Heart right ventricle (tissue), 16 donors: ENCODE data around the gene IQCC. TPM values are rescaled to one million over a fixed set of nuclear protein-coding genes. Genes with fewer than 3 reads are reported as not detected.

ENCODE experiments used
- ATAC-seq, 8 donors: fragments of 200-7000 bp; cut with Tn5 transposase; one replicate each; pipeline ENCODE4 v1.9.1; 2020; ENCODE audit warnings: mild to moderate bottlenecking in 8 of 8, moderate library complexity in 8 of 8, moderate number of reproducible peaks in 1 of 8
- DNase-seq, 2 donors: peaks; one replicate each; pipeline ENCODE4 v3.0.0-alpha.2; 2020
- H3K27ac ChIP-seq, 10 donors: fragments of 200-600 bp; sonication (generic) in 2 of 10; one replicate each; pipeline versions ENCODE4 v1.5.0 to v1.8.0; 2020 to 2022; ENCODE audit warnings: mild to moderate bottlenecking in 3 of 10
- H3K27me3 ChIP-seq, 7 donors: fragments of 200-600 bp; one replicate each; pipeline ENCODE4 v1.8.0; 2021 to 2022; ENCODE audit warnings: mild to moderate bottlenecking in 2 of 7
- H3K36me3 ChIP-seq, 9 donors: fragments of 200-600 bp; sonication (generic) in 1 of 9; one replicate each; pipeline versions ENCODE4 v1.5.0 to v1.8.0; 2020 to 2022; ENCODE audit warnings: mild to moderate bottlenecking in 2 of 9
- H3K4me1 ChIP-seq, 9 donors: fragments of 200-600 bp; sonication (generic) in 1 of 9; one replicate each; pipeline versions ENCODE4 v1.5.0 to v1.8.0; 2020 to 2022; ENCODE audit warnings: mild to moderate bottlenecking in 4 of 9
- H3K4me3 ChIP-seq, 10 donors: fragments of 200-600 bp; sonication (generic) in 2 of 10; one replicate each; pipeline versions ENCODE4 v1.5.0 to v1.8.0; 2020 to 2022; ENCODE audit warnings: mild to moderate bottlenecking in 7 of 10, moderate library complexity in 2 of 10
- H3K9me3 ChIP-seq, 11 donors: fragments of 200-600 bp in 10 of 11; sonication (generic) in 2 of 11; one replicate each; pipeline versions ENCODE4 v1.5.0 to v1.8.0; 2013 to 2022; ENCODE audit warnings: mild to moderate bottlenecking in 2 of 11, control low read depth in 1 of 11, moderate library complexity in 1 of 11
- WGBS, 2 donors: extraction: QIAGEN DNeasy Blood & Tissue Kit; methylation state at CpG; one replicate each; pipeline ENCODE4 v1.1.7; 2013; ENCODE audit warnings: inconsistent platforms in 1 of 2; 5-methylcytosine and 5-hydroxymethylcytosine counted together
- intact Hi-C, 10 donors: fragments of 100-400 bp; cut with DNase I; formaldehyde crosslinking; loops; one replicate each; pipeline versions ENCODE4 v1.11.1 to v1.14.2; 2022
- polyA plus RNA-seq, 2 donors: library from polyadenylated mRNA; stranded (reverse); fragments of 200-250 nt; gene quantifications; one replicate each; pipeline ENCODE4 v1.2.3, GENCODE V29; 2013
- total RNA-seq, 10 donors: library from RNA; stranded (reverse); fragmentation: NEBNext Ultra II Directional in 3 of 10; extraction: Animal tissue kit (Norgen Biotek cat#: 25700) in 3 of 10; gene quantifications; one replicate each; pipeline versions ENCODE4 v1.2.1 to v1.2.4, GENCODE V29; 2021 to 2023
- TF ChIP-seq, protein P1 (sequence below), 9 donors: fragments of 200-600 bp; sonication (generic) in 2 of 9; IDR thresholded peaks; one replicate each; pipeline versions ENCODE4 v1.5.0 to v1.8.0; 2021 to 2022; ENCODE audit warnings: antibody characterized with exemption in 9 of 9, mild to moderate bottlenecking in 5 of 9, moderate library complexity in 1 of 9
- donor health status: Arrhythmogenic right ventricular cardiomyopathy.
- donor health status: ischemic (EF 13 %, LVEDD 7.1; RV severe dilation, severe dysfunction).
- donor health status: healthy with polysubstance abuse.
- donor health status: DM: no; HTN: yes; CAD: no.
- donor health status: DM: no; HTN: no; CAD: no.
- donor health status: ischemic (EF 25% LVEDD 6.9; RV normal size, moderate dysfunction).
- donor health status: ischemic (EF 25% LVEDD 5.7; RV mildly dilated, moderate dysfunction).
- donor health status: healthy.
- donor health status: DM: yes; HTN: yes; CAD: no.
- donor health status: Ischemic cardiomyopathy.
- donor health status: ischemic (EF 35%, LVEDD 5.7; RV mildly dilated, moderate dysfunction).
- donor health status: nonischemic (EF 11% LVEDD 7.7; RV severe dilation, severe dysfunction).
- donor health status: DM: yes; HTN: yes; CAD: no.
- donor health status: PGD.
- donor health status: ischemic (EF 29% LVEDD 5.4; RV normal size, mild dysfunction).
- donor health status: nonischemic (EF 23%, LVEDD 6.1; RV moderate dilation, normal function).

Gene IQCC
- total and polyA plus RNA-seq, 12 donors: 0.34 to 2.0 (median 0.90) TPM

DNA sequence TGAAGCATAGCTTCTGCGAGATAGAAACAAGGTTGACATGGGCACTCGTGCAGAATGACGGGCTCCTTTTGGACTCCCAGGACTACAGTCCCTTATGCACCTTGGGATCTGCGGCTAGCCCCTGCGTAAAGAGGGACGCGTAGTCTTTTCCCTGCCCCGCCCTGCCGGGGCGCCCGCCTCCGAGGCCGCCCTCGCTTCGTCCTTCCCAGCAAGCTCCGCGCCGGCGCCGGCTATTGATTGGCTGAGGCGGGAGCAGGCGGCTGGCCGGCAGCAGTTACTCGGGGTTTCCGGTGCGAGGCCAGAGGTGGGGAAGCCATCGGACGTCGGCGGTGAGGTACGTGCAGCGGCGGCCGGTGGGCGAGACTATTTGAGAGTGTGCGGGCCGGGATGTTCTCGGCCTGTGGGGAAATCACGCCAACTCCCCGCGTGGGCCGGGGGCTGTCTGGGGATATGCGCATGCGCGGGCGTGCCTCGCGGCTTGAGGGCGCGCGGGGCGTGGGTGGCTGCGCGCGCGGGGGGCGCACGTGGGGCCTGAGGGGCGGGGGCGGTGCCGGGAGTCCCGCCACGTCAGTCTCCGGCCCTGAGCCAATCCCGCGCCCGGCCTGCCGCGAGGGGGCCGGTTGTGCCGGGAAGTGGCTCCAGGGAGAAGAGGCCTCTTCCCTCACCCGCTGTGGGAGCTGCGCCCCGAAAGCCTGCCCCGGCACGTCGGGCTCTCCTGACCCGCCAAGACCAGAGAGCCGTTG, 25.9 kb upstream of the IQCC start, which contains the start of gene TXLNA:
TSS of gene TXLNA (plus strand) at position 233 of the 743 bp plus-strand sequence. CDS start 671 bp downstream, outside the sequence.
- WGBS, 2 donors: 0 to 1% methylated on average over 79 of the region's 79 CpGs
- peaks cover 3 to 55% (median 33%) of the 10 kb centered on the region in 9 donors for H3K4me1 ChIP-seq
- intact Hi-C loops: loop anchor here in 3 of 10 donors (2.0 to 10.0 kb wide), 3 partner anchors 33 to 72 kb away; partner anchors contain the start of gene KPNA6 (in 1 of the 3)

DNA sequence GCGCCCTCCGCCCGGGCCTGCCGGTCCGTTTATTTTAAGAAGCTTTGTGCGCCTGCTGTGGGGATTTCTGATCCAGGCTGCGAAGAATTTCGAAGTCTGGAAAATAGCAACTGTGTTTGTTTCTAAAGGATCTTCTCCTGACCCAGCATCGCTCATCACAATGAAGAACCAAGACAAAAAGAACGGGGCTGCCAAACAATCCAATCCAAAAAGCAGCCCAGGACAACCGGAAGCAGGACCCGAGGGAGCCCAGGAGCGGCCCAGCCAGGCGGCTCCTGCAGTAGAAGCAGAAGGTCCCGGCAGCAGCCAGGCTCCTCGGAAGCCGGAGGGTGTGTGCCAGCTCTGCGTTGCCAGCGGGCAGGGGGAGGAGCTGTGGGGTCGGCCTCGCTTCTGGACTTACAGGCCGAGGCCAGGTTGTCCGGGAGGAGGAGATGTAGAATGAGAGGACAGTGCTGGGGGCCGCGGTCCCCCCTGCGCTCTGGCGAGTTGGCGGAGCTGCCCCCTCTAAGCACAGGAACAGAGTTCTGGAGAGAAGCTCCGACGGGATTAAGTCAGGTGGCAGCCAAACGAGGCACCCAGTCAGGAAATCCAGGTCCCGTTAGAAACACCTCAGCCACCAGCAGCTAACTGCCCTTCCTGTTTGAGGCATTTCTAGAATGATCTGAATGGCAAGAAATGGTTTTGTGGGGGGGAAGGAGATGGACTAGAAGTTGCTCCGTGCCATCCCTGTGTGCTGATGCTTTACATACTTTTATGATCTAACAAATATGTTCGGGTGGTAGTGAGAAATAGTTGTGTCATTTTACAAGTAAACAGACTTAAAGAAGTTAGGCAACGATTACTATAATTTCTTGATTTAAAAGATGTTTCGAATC, 25.0 kb upstream of the IQCC start:
- no peaks in the 10 kb centered on the region for H3K9me3 ChIP-seq
- peak; percentile 28 to 58 (median 44) for ATAC-seq
- DNase-seq: peak; percentile 44 to 63
- H3K27ac ChIP-seq: peak overlapping the region; percentile 59 to 98 (median 96)
- 6 to 7% methylated on average over 36 of the region's 36 CpGs for WGBS, 2 donors
- peak overlapping the region; percentile 42 to 80 (median 75) for H3K4me3 ChIP-seq
- peaks cover 0 to 51% (median 16%) of the 10 kb centered on the region in 9 donors for H3K36me3 ChIP-seq
- peaks cover 3 to 61% (median 39%) of the 10 kb centered on the region in 9 donors for H3K4me1 ChIP-seq
- TF ChIP-seq, protein P1, sequence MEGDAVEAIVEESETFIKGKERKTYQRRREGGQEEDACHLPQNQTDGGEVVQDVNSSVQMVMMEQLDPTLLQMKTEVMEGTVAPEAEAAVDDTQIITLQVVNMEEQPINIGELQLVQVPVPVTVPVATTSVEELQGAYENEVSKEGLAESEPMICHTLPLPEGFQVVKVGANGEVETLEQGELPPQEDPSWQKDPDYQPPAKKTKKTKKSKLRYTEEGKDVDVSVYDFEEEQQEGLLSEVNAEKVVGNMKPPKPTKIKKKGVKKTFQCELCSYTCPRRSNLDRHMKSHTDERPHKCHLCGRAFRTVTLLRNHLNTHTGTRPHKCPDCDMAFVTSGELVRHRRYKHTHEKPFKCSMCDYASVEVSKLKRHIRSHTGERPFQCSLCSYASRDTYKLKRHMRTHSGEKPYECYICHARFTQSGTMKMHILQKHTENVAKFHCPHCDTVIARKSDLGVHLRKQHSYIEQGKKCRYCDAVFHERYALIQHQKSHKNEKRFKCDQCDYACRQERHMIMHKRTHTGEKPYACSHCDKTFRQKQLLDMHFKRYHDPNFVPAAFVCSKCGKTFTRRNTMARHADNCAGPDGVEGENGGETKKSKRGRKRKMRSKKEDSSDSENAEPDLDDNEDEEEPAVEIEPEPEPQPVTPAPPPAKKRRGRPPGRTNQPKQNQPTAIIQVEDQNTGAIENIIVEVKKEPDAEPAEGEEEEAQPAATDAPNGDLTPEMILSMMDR (IDR thresholded peaks at IDR 0.05): no peak
- H3K27me3 ChIP-seq: no peaks in the 10 kb centered on the region
- intact Hi-C loops: loop anchor here in 1 of 10 donors (2.0 kb wide), 1 partner anchor 34 kb away; no protein-coding TSS in a partner anchor

More for the DNA sequence above, 25.9 kb upstream of the IQCC start, which contains the start of gene TXLNA:
- Histone ChIP-seq H3K9me3 (no peaks in the 10 kb centered on the region), H3K36me3 (peaks cover 0 to 51% (median 9%) of the 10 kb centered on the region in 9 donors), H3K4me3 (peak within 1 kb of the TSS; percentile 42 to 80 (median 75)), H3K27me3 (no peaks in the 10 kb centered on the region), H3K27ac (peak within 1 kb of the TSS; percentile 59 to 98 (median 96))
- peak; percentile 94 to 97 (median 96) for ATAC-seq
- TF ChIP-seq, protein P1 (IDR thresholded peaks at IDR 0.05): peak in 4 of 9 donors; percentile 18 to 44 (median 34)
- DNase-seq: peak; percentile 94 to 96

DNA sequence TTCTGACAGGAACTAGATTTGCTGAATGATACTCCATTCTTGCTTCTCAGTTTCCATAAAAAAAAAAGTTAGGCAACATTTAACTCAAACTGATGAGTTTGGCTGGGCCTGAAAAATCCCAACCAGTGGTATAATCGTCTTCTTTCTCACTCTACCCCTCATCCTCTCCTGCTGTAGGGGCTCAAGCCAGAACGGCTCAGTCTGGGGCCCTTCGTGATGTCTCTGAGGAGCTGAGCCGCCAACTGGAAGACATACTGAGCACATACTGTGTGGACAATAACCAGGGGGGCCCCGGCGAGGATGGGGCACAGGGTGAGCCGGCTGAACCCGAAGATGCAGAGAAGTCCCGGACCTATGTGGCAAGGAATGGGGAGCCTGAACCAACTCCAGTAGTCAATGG, 24.4 kb upstream of the IQCC start:
- Histone ChIP-seq H3K4me1 (peaks cover 3 to 66% (median 43%) of the 10 kb centered on the region in 9 donors), H3K36me3 (peaks cover 0 to 57% (median 17%) of the 10 kb centered on the region in 9 donors), H3K9me3 (no peaks in the 10 kb centered on the region), H3K27ac (peak overlapping the region in 7 of 10 donors; percentile 90 to 98 (median 96)), H3K4me3 (peak overlapping the region in 8 of 10 donors; percentile 63 to 80 (median 75)), H3K27me3 (no peaks in the 10 kb centered on the region)
- 75 to 76% methylated on average over 9 of the region's 9 CpGs for WGBS, 2 donors
- DNase-seq (no peak), ATAC-seq (no peak)
- TF ChIP-seq, protein P1 (IDR thresholded peaks at IDR 0.05): no peak
- intact Hi-C loops: loop anchor here in 1 of 10 donors (2.0 kb wide), 1 partner anchor 34 kb away; no protein-coding TSS in a partner anchor
